Measurements from ENCODE around the gene BNC1.
"Not testable (repeated sequence)": the region's sequence is repeated elsewhere in the genome, so short reads cannot be mapped to it uniquely, and the experiment has no call there.

Gene BNC1

GRCh38 chr15:83295417-83295816 is 11.0 kb upstream of the BNC1 start:
- no peak for DNase-seq (ENCODE audit: low spot score)

GRCh38 chr15:83293201-83293600 is 8.7 kb upstream of the BNC1 start:
- no peak for DNase-seq (ENCODE audit: low spot score)

- no peak for DNase-seq (ENCODE audit: low spot score)
Measured at GRCh38 chr15:83292317-83292716, 7.9 kb upstream of the BNC1 start.

GRCh38 chr15:83290236-83290635 is 5.8 kb upstream of the BNC1 start:
- no peak for DNase-seq (ENCODE audit: low spot score)

- DNase-seq (ENCODE audit: low spot score) = peak; percentile 26
Measured at GRCh38 chr15:83289160-83289559, 4.7 kb upstream of the BNC1 start.

GRCh38 chr15:83288381-83288801 is 3.9 kb upstream of the BNC1 start:
- DNase-seq (ENCODE audit: low spot score) = no peak

GRCh38 chr15:83287541-83288027 is 3.1 kb upstream of the BNC1 start:
- peak; percentile 75 for DNase-seq (ENCODE audit: low spot score)

- peak; percentile 82 for DNase-seq (ENCODE audit: low spot score)
Measured at GRCh38 chr15:83285979-83286553, 1.6 kb upstream of the BNC1 start.

- no peak for DNase-seq (ENCODE audit: low spot score)
Measured at GRCh38 chr15:83285284-83285978, 967 bp upstream of the BNC1 start.

GRCh38 chr15:83283813-83284558 is 478 bp downstream of the BNC1 start:
- DNase-seq (ENCODE audit: low spot score) = peak; percentile 12

GRCh38 chr15:83283138-83283812 is 1.2 kb downstream of the BNC1 start:
- peak; percentile 28 for DNase-seq (ENCODE audit: low spot score)

- peak; percentile 14 for DNase-seq (ENCODE audit: low spot score)
Measured at GRCh38 chr15:83282776-83283137, 1.7 kb downstream of the BNC1 start.

GRCh38 chr15:83282141-83282540 is 2.3 kb downstream of the BNC1 start:
- no peak for DNase-seq (ENCODE audit: low spot score)

GRCh38 chr15:83278191-83278590 is 6.3 kb downstream of the BNC1 start:
- peak; percentile 21 for DNase-seq (ENCODE audit: low spot score)

GRCh38 chr15:83276661-83277060 is 7.8 kb downstream of the BNC1 start:
- no peak for DNase-seq (ENCODE audit: low spot score)

GRCh38 chr15:83275412-83275811 is 9.1 kb downstream of the BNC1 start:
- DNase-seq (ENCODE audit: low spot score) = peak; percentile 21

- no peak for DNase-seq (ENCODE audit: low spot score)
Measured at GRCh38 chr15:83270176-83270575, 14.3 kb downstream of the BNC1 start.

- DNase-seq (ENCODE audit: low spot score) = no peak
Measured at GRCh38 chr15:83268147-83268546, 16.3 kb downstream of the BNC1 start.

- no peak for DNase-seq (ENCODE audit: low spot score)
Measured at GRCh38 chr15:83262594-83263315, 21.7 kb downstream of the BNC1 start.

GRCh38 chr15:83262181-83262580 is 22.3 kb downstream of the BNC1 start:
- not testable (repeated sequence) for DNase-seq (ENCODE audit: low spot score)

GRCh38 chr15:83250781-83251180 is 33.7 kb downstream of the BNC1 start:
- DNase-seq (ENCODE audit: low spot score) = no peak

- no peak for DNase-seq (ENCODE audit: low spot score)
Measured at GRCh38 chr15:83249030-83249343, 35.5 kb downstream of the BNC1 start.

All from AG08396 (cell line).